Activated CD4-positive, alpha-beta T cell treated with anti-CD3 and anti-CD28 coated beads for 48 hours (primary cell): ENCODE measurements around the gene MAP3K19.
"Not testable (repeated sequence)": the region's sequence is repeated elsewhere in the genome, so short reads cannot be mapped to it uniquely, and the experiment has no call there.

Experiments used
- DNase-seq: peaks from one replicate; pipeline ENCODE4 v3.0.0-alpha.2; 2020

The MAP3K19 gene

GRCh38 chr2:134982603-134983002 is 64.6 kb downstream of the MAP3K19 start:
- no peak for DNase-seq

- DNase-seq, result no peak
Observed at GRCh38 chr2:134980639-134981038, 66.6 kb downstream of the MAP3K19 start.

GRCh38 chr2:134979221-134979620 is 68.0 kb downstream of the MAP3K19 start:
- DNase-seq, result no peak

GRCh38 chr2:134977104-134977503 is 70.1 kb downstream of the MAP3K19 start:
- DNase-seq, result not testable (repeated sequence)

- DNase-seq, result no peak
Observed at GRCh38 chr2:134976074-134976702, 71.1 kb downstream of the MAP3K19 start.

GRCh38 chr2:134975281-134976009 is 71.8 kb downstream of the MAP3K19 start:
- no peak for DNase-seq

GRCh38 chr2:134973241-134974138 is 73.8 kb downstream of the MAP3K19 start:
- no peak for DNase-seq

GRCh38 chr2:134967166-134967565 is 80.1 kb downstream of the MAP3K19 start:
- DNase-seq, result not testable (repeated sequence)

GRCh38 chr2:134957477-134957876 is 89.8 kb downstream of the MAP3K19 start:
- DNase-seq, result no peak

GRCh38 chr2:134955744-134956143 is 91.5 kb downstream of the MAP3K19 start:
- DNase-seq, result no peak

- no peak for DNase-seq
Observed at GRCh38 chr2:134954065-134954464, 93.2 kb downstream of the MAP3K19 start.

GRCh38 chr2:134952608-134953007 is 94.6 kb downstream of the MAP3K19 start:
- DNase-seq, result no peak

- DNase-seq, result no peak
Observed at GRCh38 chr2:134950886-134951285, 96.4 kb downstream of the MAP3K19 start.

GRCh38 chr2:134949981-134950708 is 97.1 kb downstream of the MAP3K19 start:
- DNase-seq, result no peak

- DNase-seq, result no peak
Observed at GRCh38 chr2:134946073-134946472, 101.2 kb downstream of the MAP3K19 start.

- DNase-seq, result no peak
Observed at GRCh38 chr2:134944975-134945374, 102.3 kb downstream of the MAP3K19 start.

- no peak for DNase-seq
Observed at GRCh38 chr2:134943540-134943939, 103.7 kb downstream of the MAP3K19 start.

- no peak for DNase-seq
Observed at GRCh38 chr2:134936691-134937090, 110.6 kb downstream of the MAP3K19 start.

GRCh38 chr2:134934641-134935040 is 112.6 kb downstream of the MAP3K19 start:
- DNase-seq, result no peak

- no peak for DNase-seq
Observed at GRCh38 chr2:134934150-134934549, 113.1 kb downstream of the MAP3K19 start.

GRCh38 chr2:134933732-134934131 is 113.5 kb downstream of the MAP3K19 start:
- DNase-seq, result no peak

- no peak for DNase-seq
Observed at GRCh38 chr2:134932864-134933526, 114.3 kb downstream of the MAP3K19 start.
